ENCODE data around the gene EEFSEC. TPM values are rescaled to one million over a fixed set of nuclear protein-coding genes. Genes with fewer than 3 reads are reported as not detected.

The EEFSEC gene
- polyA plus RNA-seq, 1 experiment, result 6.8 TPM

DNA sequence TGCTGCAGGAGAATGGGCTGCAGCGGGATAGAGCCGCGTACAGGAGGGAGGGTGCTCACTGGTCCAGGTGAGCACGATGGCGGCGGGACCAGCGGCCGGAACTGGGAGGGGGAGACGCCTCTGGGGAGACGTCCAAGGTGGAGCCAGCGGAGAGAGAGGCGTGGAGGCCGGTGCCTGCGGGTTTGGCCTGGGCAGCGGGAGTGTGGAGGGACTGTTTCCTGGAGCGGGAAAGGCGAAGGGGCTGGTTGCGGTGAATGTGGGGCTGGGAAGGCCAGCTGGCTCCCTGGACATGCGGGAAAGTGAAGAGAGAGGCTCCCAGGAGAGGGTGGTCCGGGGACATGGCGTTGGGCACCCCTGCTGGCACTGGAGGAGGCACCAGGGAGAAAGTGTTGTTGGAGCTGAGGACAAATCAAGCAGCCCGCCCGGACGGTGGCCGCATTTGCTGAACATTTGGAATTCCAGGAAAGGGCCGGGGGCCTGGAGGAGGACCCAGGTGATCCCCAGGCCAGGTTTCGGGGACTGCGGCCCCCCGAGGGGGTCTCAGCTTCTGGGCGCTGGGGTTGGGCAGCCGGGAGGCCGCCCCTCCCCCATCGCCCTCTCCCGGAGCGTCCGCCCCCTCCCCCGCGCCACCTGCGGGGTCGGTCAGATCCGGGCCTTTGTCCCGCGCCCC, 279.2 kb downstream of the EEFSEC start:
- Histone ChIP-seq H3K9me3 (ENCODE audit: control insufficient read depth, insufficient read depth, low read length) (peaks cover 3% of the 10 kb centered on the region; the same call in 1 of the 2 replicates), H3K4me3 (ENCODE audit: low read depth, low read length) (no peak overlapping the region; the same call in 1 of the 2 replicates), H3K27me3 (ENCODE audit: control insufficient read depth, insufficient read depth, low read length) (peaks cover 44% of the 10 kb centered on the region), H3K27ac (ENCODE audit: low read depth, low read length) (no peak overlapping the region)
- TF ChIP-seq, protein P1, sequence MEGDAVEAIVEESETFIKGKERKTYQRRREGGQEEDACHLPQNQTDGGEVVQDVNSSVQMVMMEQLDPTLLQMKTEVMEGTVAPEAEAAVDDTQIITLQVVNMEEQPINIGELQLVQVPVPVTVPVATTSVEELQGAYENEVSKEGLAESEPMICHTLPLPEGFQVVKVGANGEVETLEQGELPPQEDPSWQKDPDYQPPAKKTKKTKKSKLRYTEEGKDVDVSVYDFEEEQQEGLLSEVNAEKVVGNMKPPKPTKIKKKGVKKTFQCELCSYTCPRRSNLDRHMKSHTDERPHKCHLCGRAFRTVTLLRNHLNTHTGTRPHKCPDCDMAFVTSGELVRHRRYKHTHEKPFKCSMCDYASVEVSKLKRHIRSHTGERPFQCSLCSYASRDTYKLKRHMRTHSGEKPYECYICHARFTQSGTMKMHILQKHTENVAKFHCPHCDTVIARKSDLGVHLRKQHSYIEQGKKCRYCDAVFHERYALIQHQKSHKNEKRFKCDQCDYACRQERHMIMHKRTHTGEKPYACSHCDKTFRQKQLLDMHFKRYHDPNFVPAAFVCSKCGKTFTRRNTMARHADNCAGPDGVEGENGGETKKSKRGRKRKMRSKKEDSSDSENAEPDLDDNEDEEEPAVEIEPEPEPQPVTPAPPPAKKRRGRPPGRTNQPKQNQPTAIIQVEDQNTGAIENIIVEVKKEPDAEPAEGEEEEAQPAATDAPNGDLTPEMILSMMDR (IDR thresholded peaks at IDR 0.05; ENCODE audit: low read depth, low read length), result no peak
- POLR2A ChIA-PET, result no interaction called here
- CTCF ChIA-PET, result no interaction called here
- DNase-seq (ENCODE audit: low read depth, low spot score), result no peak

DNA sequence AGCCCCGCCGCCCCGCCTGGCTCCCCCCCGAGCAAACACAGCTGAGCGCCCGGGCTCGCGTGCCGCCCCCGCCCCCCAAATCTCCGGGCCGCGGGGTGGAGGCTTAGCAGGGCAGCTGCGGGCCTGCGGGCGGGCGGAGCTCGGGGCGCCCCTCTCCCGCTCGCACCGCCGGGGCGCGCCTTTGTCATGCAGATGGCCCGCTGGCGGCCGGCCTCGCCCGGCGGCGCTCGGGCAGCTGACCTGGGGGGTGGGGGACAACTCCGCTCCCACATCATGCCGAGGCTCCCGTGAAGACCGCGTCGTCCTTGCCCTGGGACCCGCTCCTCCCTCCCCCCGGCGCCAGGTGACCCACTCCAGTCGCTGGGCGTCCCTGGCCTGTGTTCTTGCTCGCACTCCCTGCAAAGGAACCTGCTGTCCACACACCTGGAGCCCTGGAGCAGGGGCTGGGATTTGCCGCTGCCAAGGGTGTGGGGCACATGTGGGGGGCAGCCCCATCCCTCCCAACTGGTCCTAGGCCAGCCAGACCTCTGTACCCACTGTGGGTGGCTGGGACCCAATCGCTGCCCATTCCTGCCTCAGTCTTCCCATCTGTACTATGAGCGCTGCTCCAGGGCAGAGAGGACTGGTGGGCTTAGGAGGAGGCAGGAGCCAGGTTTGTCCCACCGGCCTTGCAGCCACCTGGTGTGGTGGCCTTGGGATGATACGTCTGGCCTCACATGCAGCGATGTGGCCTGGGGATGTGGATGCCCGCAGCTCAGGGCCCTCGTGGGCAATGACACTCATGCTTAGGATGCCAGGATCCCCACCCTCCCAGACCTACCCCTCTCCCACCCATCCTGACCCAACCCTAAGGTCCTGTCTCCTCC, 279.9 kb downstream of the EEFSEC start:
- peaks cover 44% of the 10 kb centered on the region for H3K27me3 ChIP-seq (ENCODE audit: control insufficient read depth, insufficient read depth, low read length)
- ChIA-PET POLR2A (no interaction called here), CTCF (no interaction called here)
- no peak for DNase-seq (ENCODE audit: low read depth, low spot score)
- H3K9me3 ChIP-seq (ENCODE audit: control insufficient read depth, insufficient read depth, low read length), result peaks cover 3% of the 10 kb centered on the region; the same call in 1 of the 2 replicates
- TF ChIP-seq, protein P1 (IDR thresholded peaks at IDR 0.05; ENCODE audit: low read depth, low read length), result no peak
- H3K4me3 ChIP-seq (ENCODE audit: low read depth, low read length), result peak overlapping the region; percentile 17; the same call in 1 of the 2 replicates
- no peak overlapping the region for H3K27ac ChIP-seq (ENCODE audit: low read depth, low read length)

DNA sequence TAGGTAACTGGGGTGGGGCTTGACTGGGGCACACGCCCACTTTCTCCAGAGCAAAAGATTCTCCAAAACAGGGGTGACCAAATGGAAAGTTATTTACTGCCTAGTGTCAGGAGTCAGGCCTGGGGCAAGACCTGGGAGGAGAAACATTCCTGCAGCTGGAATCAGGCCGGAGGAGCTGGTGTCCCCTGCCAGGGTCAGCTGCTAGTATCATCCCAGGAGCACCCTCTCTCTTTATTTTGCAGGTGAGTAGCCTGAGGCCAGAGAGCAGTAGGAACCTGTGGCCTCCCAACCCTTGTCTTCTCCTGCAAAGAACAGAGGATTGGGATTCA, 280.5 kb downstream of the EEFSEC start:
- DNase-seq (ENCODE audit: low read depth, low spot score), result no peak
- TF ChIP-seq, protein P1 (IDR thresholded peaks at IDR 0.05; ENCODE audit: low read depth, low read length), result no peak
- no peak overlapping the region for H3K27ac ChIP-seq (ENCODE audit: low read depth, low read length)
- peaks cover 44% of the 10 kb centered on the region for H3K27me3 ChIP-seq (ENCODE audit: control insufficient read depth, insufficient read depth, low read length)
- ChIA-PET POLR2A (no interaction called here), CTCF (interaction anchor here (0.8 to 1.5 kb wide), 2 partner anchors 64 to 175 kb away, joined by 4 read pairs; no protein-coding TSS in a partner anchor)
- no peak overlapping the region for H3K4me3 ChIP-seq (ENCODE audit: low read depth, low read length)
- 0 out of 2 replicates have a peak, but pooled peaks cover 3% of the 10 kb centered on the region for H3K9me3 ChIP-seq (ENCODE audit: control insufficient read depth, insufficient read depth, low read length)

DNA sequence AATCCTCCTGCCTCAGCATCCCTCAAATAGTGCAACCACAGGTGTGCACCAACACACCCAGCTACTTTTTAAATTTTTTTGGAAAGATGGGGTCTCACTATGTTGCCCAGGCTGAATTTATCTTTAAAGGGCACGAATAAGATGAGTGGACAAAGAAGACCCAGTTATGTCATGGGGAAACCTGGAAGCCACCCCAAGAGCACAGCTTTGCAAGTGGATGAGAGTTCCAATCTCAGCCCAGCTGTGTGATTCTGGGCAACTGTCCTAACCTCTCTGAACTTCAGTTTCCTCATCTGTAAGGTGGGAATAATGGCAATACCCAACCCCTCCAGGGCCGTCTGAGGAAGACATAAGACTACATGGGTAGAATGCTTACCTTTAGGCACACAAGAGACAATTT, 281.2 kb downstream of the EEFSEC start:
- ChIA-PET POLR2A (no interaction called here), CTCF (interaction anchor here (0.8 to 1.5 kb wide), 2 partner anchors 63 to 174 kb away, joined by 4 read pairs; no protein-coding TSS in a partner anchor)
- Histone ChIP-seq H3K27me3 (ENCODE audit: control insufficient read depth, insufficient read depth, low read length) (peaks cover 49% of the 10 kb centered on the region), H3K9me3 (ENCODE audit: control insufficient read depth, insufficient read depth, low read length) (0 out of 2 replicates have a peak, but pooled peaks cover 3% of the 10 kb centered on the region), H3K4me3 (ENCODE audit: low read depth, low read length) (no peak overlapping the region), H3K27ac (ENCODE audit: low read depth, low read length) (no peak overlapping the region)
- DNase-seq (ENCODE audit: low read depth, low spot score), result no peak
- TF ChIP-seq, protein P1 (IDR thresholded peaks at IDR 0.05; ENCODE audit: low read depth, low read length), result no peak

DNA sequence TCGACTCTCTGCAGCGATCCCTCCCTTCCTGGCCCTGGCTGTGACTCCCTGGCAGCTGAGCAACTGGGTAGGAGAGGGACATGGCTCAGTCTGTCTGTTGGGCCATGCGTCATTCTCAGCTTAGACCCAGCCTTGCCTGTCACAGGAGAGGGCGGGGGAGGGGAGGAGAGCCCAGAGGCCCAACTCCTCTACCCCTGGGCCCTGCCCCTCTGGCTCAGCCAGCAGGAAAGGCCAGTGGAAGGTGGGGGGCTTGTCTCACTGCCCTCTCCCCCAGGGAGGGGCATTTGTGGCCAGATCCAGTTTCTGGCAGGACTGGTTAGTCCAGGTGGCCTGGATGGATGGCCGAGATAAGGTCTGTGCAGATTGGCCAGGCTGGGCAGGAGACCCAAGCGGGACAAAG, 281.8 kb downstream of the EEFSEC start:
- no peak for DNase-seq (ENCODE audit: low read depth, low spot score)
- POLR2A ChIA-PET, result no interaction called here
- Histone ChIP-seq H3K27me3 (ENCODE audit: control insufficient read depth, insufficient read depth, low read length) (peaks cover 55% of the 10 kb centered on the region), H3K27ac (ENCODE audit: low read depth, low read length) (no peak overlapping the region), H3K4me3 (ENCODE audit: low read depth, low read length) (no peak overlapping the region), H3K9me3 (ENCODE audit: control insufficient read depth, insufficient read depth, low read length) (0 out of 2 replicates have a peak, but pooled peaks cover 3% of the 10 kb centered on the region)
- CTCF ChIA-PET, result interaction anchor here (1.5 kb wide), 1 partner anchor 174 kb away, joined by 4 read pairs; no protein-coding TSS in a partner anchor
- TF ChIP-seq, protein P1 (IDR thresholded peaks at IDR 0.05; ENCODE audit: low read depth, low read length), result no peak

Measured in AG04450 (cell line).